Stimulated activated effector memory CD8-positive, alpha-beta T cell treated with anti-CD3 and anti-CD28 coated beads, Interleukin-12 subunit alpha, Interleukin-12 subunit beta, amount 100 ng/mL, for 72 hours (primary cell): ENCODE results near the gene MYD88.

Experiments used
- ATAC-seq: fragments of 150-1000 bp; cut with Tn5 transposase; 2 replicates; pipeline ENCODE4 v1.10.0; 2021
- DNase-seq, 2 donors: peaks; one replicate each; pipeline ENCODE4 v3.0.0; 2021 to 2022; ENCODE audit warnings: low spot score in 2 of 2
- H3K27ac Mint-ChIP-seq: one replicate; pipeline ENCODE4 v1.8.0; 2022; ENCODE audit warnings: mild to moderate bottlenecking, mixed read lengths
- H3K36me3 Mint-ChIP-seq: one replicate; pipeline ENCODE4 v1.8.0; 2022; ENCODE audit warnings: mild to moderate bottlenecking, mixed read lengths
- H3K4me1 Mint-ChIP-seq: one replicate; pipeline ENCODE4 v1.8.0; 2022; ENCODE audit warnings: mixed read lengths
- H3K4me3 Mint-ChIP-seq: one replicate; pipeline ENCODE4 v1.8.0; 2022; ENCODE audit warnings: mild to moderate bottlenecking, mixed read lengths
- H3K9me3 Mint-ChIP-seq: one replicate; pipeline ENCODE4 v1.8.0; 2022; ENCODE audit warnings: mixed read lengths

MYD88 gene

DNA sequence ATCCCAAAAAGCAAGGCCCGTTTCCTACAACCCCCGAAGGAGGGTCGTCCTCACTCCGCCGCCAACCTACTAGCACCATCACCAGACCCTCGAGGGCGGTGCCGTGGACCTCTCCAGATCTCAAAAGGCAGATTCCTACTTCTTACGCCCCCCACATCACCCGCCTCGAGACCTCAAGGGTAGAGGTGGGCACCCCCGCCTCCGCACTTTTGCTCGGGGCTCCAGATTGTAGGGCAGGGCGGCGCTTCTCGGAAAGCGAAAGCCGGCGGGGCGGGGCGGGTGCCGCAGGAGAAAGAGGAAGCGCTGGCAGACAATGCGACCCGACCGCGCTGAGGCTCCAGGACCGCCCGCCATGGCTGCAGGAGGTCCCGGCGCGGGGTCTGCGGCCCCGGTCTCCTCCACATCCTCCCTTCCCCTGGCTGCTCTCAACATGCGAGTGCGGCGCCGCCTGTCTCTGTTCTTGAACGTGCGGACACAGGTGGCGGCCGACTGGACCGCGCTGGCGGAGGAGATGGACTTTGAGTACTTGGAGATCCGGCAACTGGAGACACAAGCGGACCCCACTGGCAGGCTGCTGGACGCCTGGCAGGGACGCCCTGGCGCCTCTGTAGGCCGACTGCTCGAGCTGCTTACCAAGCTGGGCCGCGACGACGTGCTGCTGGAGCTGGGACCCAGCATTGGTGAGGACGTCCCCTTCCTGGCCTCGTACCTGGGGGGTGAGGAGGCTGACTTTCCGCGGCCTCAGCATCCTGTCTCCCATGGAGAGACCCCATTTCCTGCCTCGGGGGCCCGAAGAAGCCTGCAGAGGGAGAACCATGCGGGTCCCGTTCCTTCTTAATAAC lies at the start of gene MYD88:
Gene MYD88 (plus strand): TSS at position 313 of the 842 bp plus-strand sequence. CDS start 40 bp downstream, at position 353.
- H3K4me1 Mint-ChIP-seq: peaks cover 74% of the 10 kb centered on the region
- H3K9me3 Mint-ChIP-seq: no peaks in the 10 kb centered on the region
- H3K4me3 Mint-ChIP-seq: peak within 1 kb of the TSS; percentile 85
- DNase-seq: peak; percentile 76 to 92
- peak; percentile 73 for ATAC-seq
- H3K36me3 Mint-ChIP-seq: peaks cover 57% of the 10 kb centered on the region
- peak within 1 kb of the TSS; percentile 96 for H3K27ac Mint-ChIP-seq

DNA sequence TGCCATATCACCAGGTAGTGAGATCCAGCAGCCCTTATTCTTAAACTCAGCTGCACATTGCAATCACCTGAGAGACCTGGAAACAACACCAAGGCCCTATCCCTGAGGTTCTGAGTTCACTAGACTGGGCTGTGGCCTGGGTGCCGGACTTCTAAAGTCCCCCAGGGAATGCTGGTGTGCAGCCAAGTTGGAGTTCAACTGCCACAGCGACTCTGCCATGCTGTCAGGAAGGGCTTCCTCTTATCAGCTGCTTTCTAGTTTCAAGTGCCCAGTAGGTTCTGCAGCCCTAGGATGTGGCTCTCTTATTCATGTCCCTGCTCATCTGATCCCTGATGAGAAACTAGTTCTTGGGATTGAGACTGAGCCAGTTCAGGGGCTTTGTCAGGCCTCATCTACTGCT lies 49.3 kb upstream of the MYD88 start:
- H3K4me1 Mint-ChIP-seq: no peaks in the 10 kb centered on the region
- peak overlapping the region; percentile 51 for H3K27ac Mint-ChIP-seq
- peaks cover 14% of the 10 kb centered on the region for H3K36me3 Mint-ChIP-seq
- peaks cover 3% of the 10 kb centered on the region for H3K9me3 Mint-ChIP-seq
- no peak for DNase-seq
- H3K4me3 Mint-ChIP-seq: no peak overlapping the region
- ATAC-seq: no peak

DNA sequence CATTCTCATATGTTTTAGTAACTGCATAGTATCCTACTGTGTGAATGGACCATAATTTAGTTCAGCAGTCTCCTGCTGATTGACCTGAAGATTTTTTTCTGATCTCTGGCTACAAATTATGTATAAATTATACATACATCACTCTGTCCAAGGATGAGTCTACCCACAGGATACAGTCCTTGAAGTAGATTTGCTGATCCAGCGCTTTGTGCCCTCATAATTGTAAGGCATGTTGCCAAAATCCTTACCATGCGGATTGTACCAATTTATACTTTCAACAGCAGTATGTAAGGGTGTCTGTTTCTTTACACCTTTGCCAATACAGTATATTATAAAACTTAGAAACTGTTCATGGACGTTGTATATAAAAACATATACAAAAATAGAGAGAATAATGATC lies 48.0 kb upstream of the MYD88 start:
- Mint-ChIP-seq H3K4me3 (no peak overlapping the region), H3K36me3 (peaks cover under 1% of the 10 kb centered on the region), H3K4me1 (no peaks in the 10 kb centered on the region), H3K27ac (no peak overlapping the region), H3K9me3 (no peaks in the 10 kb centered on the region)
- DNase-seq (no peak), ATAC-seq (no peak)

DNA sequence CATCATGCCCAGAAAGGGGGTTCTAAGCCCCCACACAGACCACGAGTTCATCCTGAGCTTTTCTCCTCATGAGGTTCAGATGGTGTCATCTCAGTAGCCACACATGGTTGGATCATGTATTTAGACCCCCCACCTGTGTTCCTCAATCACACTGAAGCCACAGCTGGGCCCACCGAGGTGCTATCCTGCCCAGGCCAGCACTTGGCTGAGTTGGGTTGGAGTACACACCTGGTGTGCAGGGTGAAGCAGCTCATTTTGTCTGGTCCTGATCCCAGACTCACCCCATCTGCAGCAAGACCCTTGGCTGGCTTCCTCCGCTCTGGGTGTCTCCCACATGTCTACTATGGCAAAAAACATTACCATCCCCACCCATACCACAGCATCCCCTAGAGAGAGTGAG lies 43.5 kb upstream of the MYD88 start:
- H3K36me3 Mint-ChIP-seq: no peaks in the 10 kb centered on the region

DNA sequence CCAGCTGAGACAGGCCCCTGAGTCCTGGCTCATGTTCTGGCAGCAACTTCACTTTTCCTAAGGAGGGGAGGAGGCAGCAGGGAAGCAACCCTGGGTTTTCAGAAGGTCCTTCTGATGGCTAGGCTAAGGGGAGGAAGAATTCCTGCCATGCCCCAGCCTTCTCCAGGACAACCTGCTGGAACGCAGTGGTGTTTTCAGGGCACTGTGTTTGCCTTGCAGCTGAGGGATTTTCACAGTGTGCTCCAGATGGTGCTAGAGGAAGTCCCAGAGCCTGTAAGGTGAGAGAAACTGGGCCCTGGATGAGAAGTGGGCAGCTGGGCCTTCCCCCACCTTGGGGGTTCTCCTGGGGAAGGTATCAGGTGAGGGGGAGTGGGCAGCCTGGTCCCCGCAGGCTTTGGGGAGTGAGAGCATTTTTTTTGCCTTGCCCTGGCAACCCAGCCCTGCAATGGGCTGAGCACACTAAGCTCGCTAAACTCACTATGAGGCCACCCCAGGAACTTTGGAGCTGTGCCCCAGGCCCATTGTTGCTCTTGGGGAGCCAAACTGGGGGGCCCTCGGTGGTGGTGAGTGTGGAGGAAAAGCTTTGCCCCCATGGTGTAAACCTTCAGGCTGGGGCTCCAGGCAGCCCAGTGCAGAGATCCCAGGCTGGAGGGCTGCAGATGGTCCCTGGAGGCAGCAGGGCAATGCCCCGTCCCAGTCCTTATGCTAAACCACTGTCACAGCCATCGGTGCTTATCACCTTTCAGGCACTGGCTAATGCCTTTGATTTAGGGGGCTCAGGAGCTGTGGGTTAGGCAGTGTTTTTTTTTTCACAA lies 42.6 kb upstream of the MYD88 start:
- Mint-ChIP-seq H3K9me3 (no peaks in the 10 kb centered on the region), H3K4me1 (no peaks in the 10 kb centered on the region), H3K4me3 (no peak overlapping the region), H3K27ac (peak overlapping the region; percentile 45), H3K36me3 (no peaks in the 10 kb centered on the region)
- DNase-seq (no peak), ATAC-seq (no peak)

More for the DNA sequence above, 43.5 kb upstream of the MYD88 start:
- no peaks in the 10 kb centered on the region for H3K9me3 Mint-ChIP-seq
- no peak overlapping the region for H3K4me3 Mint-ChIP-seq
- no peaks in the 10 kb centered on the region for H3K4me1 Mint-ChIP-seq
- H3K27ac Mint-ChIP-seq: peak overlapping the region; percentile 45
- no peak for ATAC-seq
- no peak for DNase-seq

DNA sequence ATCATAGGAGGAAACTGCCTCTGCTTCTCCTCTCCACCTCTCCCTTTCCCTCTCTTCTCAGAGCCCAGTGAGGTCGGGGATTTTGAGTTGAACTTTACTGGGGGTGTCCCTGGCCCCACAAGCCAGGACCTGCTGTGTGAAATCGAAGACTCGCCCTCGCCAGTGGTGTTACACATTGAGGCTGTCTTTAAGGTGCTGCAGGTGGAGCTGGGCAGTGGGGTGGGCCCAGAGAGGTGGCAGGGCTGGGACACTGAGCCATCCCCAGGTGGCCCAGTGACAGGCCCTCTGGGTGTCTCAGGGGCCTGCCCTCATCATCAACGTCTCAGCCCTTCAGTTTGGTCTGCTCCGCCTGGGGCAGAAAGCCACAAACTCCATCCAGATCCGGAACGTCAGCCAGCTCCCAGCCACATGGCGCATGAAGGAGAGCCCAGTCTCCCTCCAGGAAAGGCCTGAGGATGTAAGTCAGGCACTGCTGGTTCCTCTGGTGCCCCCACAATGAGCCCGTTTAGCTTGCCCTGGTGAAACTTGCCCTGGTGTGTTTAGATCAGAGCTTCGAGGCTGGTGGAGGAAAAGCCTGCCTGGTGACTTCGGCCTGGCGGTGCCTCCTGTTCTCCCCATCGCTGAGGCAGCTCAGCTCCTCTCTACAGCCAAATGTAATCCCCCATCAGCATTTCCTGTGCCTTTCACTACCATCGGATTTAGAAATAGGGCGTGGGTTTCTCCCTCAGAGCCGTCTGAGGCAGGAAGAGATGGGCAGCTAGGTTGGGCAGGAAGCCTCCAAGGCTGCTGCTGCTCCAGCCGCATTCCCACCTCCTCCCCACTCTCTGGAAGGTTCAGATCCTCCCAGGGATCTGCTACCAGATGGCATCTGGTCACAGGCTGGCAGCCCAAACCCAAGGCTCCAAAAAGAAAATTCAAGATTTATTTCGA lies 40.8 kb upstream of the MYD88 start:
- Mint-ChIP-seq H3K27ac (no peak overlapping the region), H3K9me3 (no peaks in the 10 kb centered on the region), H3K4me3 (no peak overlapping the region), H3K36me3 (no peaks in the 10 kb centered on the region), H3K4me1 (no peaks in the 10 kb centered on the region)
- DNase-seq: no peak
- ATAC-seq: no peak

DNA sequence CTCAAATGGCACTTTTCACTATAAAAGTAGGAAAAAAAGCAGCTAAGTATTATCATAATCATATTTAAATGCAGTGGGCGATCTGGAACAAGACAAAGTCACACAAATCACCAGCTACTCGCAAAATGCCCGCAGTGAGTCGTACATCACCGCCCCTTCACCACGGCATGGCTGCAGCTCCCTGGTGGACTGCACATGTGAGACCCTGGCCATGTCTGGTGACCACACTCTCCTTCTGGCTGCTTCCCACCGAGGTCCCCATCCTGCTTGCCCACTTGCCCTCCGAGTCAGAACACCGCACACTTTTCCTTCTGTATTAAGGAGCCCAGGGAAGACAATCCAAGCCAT lies 40.1 kb upstream of the MYD88 start:
- ATAC-seq (no peak), DNase-seq (no peak)
- Mint-ChIP-seq H3K4me3 (no peak overlapping the region), H3K4me1 (no peaks in the 10 kb centered on the region), H3K36me3 (no peaks in the 10 kb centered on the region), H3K27ac (no peak overlapping the region), H3K9me3 (no peaks in the 10 kb centered on the region)

DNA sequence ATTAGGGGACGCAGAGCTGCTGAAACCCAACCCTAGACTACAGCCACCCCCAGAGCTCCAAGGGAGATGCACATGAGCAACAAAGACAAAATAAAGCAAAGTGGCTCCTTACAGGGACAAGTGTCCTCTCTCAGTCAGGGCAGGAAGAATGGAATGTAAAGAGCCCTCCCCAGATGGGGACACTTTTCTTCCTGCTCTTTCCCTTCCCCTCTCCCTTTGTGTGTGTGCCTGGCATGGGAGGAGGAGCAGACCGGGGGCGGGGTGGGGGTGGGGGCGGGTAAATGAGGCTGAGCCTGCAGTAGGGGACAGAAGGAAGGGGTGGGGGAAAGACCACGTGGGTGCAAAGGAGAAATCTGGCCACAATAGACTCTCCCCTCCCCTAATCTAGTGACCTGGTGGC lies 38.9 kb upstream of the MYD88 start:
- Mint-ChIP-seq H3K9me3 (peaks cover under 1% of the 10 kb centered on the region), H3K4me1 (no peaks in the 10 kb centered on the region), H3K4me3 (no peak overlapping the region), H3K36me3 (no peaks in the 10 kb centered on the region), H3K27ac (no peak overlapping the region)
- DNase-seq (no peak), ATAC-seq (no peak)

DNA sequence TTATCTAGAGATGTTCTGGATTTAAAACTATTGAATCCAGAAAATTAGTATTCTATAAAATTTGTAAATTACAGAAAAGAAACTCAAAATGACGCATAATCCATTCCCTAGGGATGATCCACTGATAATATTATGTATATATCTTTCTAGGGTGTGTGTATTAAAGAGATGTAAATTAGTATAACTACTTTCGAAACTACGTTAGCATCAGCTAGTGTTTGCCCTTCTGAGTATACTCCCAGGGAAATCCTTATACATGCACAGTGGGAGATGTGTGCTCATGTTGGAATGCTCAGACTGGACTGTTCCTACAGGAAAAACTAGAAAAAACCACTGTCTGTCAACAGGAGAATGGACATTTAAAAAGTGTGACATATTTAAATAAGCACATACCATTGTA lies 38.0 kb upstream of the MYD88 start:
- H3K36me3 Mint-ChIP-seq: no peaks in the 10 kb centered on the region

DNA sequence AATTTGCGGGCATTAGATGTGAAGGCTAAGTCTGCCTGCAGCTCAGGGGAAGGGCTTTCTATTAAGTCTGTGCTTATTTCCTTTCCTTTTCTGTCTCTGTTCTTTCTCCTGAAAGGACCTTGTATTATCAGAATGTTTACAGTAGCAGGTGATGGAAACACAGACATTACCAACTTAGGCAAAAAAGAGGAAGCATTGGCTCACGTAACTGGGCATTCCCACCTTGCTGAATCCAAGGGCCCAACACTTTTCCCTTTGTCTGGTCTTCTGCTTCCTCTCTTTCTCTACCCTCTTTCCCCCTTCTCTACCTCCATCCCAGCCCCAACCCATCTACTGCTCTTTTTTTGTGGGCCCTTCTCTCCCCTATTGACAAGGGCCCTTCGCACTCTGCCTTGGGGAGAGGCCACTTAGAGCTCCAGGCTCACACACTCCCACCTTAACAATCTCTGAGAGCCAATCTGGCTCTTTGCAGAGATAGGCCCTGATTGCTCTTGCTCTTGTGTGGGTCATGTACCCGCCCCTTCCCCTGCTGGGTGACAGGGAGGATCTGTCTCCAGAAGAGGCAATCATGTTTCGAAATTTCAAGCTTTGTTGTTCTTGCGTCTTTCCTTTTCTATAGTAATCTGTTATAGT lies 36.5 kb upstream of the MYD88 start:
- Mint-ChIP-seq H3K27ac (no peak overlapping the region), H3K36me3 (no peaks in the 10 kb centered on the region), H3K4me1 (no peaks in the 10 kb centered on the region), H3K9me3 (peaks cover 11% of the 10 kb centered on the region), H3K4me3 (no peak overlapping the region)
- no peak for DNase-seq
- ATAC-seq: no peak

More for the DNA sequence above, 38.0 kb upstream of the MYD88 start:
- peaks cover 8% of the 10 kb centered on the region for H3K9me3 Mint-ChIP-seq
- ATAC-seq (no peak), DNase-seq (no peak)
- H3K4me3 Mint-ChIP-seq: no peak overlapping the region
- no peak overlapping the region for H3K27ac Mint-ChIP-seq
- H3K4me1 Mint-ChIP-seq: no peaks in the 10 kb centered on the region

DNA sequence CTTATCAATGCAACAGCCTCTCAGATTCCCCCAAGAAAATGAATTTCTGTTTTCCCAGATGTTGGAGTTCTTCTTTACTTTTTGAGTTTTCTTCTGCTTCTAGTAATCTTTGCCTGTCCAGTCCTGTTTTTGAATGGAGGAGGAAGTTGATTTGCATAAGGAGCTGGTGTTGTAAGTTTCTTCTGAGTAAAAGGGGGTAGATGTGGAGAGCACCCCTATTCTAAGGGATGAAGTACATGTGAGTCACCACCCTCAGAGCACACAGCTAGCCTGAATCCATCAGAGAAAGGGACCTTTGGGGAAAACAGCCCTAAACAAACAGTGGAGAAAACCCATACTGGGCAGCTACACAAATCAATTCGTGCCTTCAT lies 36.0 kb upstream of the MYD88 start:
- no peak for DNase-seq
- H3K9me3 Mint-ChIP-seq: peaks cover 11% of the 10 kb centered on the region
- ATAC-seq: no peak
- no peaks in the 10 kb centered on the region for H3K36me3 Mint-ChIP-seq
- no peak overlapping the region for H3K4me3 Mint-ChIP-seq
- H3K4me1 Mint-ChIP-seq: no peaks in the 10 kb centered on the region
- no peak overlapping the region for H3K27ac Mint-ChIP-seq

DNA sequence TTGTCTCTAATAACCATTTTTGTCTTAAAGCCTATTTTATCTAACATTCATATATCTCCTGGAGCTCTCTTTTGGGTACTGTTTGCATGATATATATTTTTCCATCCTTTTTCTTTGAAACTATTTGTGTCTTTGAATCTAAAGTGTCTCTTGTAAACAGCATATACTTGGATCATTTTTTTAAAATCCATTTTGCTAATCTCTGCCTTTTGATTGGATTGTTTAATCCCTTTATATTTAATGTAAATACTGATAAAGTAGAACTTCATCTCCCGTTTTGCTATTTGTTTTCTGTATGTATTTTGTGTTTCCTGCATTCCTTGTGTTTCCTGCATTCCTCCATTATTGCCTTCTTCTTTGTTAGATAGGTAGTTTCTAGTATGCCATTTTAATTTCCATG lies 32.9 kb upstream of the MYD88 start:
- DNase-seq (no peak), ATAC-seq (no peak)
- no peaks in the 10 kb centered on the region for H3K4me1 Mint-ChIP-seq
- no peak overlapping the region for H3K4me3 Mint-ChIP-seq
- peaks cover 11% of the 10 kb centered on the region for H3K9me3 Mint-ChIP-seq
- H3K27ac Mint-ChIP-seq: no peak overlapping the region
- H3K36me3 Mint-ChIP-seq: no peaks in the 10 kb centered on the region

DNA sequence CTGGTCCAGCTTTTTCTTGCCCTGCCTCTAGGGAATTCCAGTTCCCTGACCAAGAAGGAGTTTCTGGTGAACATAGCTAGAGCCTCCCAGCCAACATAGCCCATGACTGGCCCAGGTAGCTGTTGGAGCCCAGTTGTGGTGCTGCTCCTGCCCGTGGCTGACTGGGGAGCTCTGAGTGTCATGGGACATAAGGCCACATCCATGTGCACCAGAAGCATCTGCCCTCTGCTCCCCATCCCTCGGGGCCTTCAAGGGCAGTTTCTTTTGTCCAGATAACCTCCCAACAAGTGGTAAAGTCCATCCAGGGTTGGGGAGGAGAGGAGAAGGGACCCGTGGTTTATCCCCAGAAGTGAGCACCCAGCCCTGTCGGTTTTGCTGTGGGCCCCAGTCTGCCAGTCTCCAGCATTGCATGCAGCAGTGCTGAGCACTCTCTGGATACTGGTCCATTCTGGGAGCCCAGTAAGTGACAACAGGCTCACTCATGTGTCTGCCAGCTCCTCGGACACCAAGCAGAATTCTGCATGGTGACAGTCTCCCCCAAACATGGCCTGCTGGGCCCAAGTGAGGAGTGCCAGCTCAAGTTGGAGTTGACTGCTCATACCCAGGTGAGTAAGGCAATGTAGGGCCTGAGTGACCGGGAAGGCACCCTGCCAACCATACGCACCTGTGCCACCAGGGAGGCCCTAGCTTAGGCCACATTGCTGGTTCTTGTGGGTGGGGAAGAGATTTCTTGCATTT lies 30.4 kb upstream of the MYD88 start:
- H3K9me3 Mint-ChIP-seq: peaks cover 11% of the 10 kb centered on the region
- DNase-seq: no peak
- no peak overlapping the region for H3K4me3 Mint-ChIP-seq
- no peak for ATAC-seq
- no peaks in the 10 kb centered on the region for H3K36me3 Mint-ChIP-seq
- no peaks in the 10 kb centered on the region for H3K4me1 Mint-ChIP-seq
- H3K27ac Mint-ChIP-seq: no peak overlapping the region
